ENCODE data around the gene CREBZF. TPM values are rescaled to one million over a fixed set of nuclear protein-coding genes. Genes with fewer than 3 reads are reported as not detected.

The CREBZF gene, protein sequence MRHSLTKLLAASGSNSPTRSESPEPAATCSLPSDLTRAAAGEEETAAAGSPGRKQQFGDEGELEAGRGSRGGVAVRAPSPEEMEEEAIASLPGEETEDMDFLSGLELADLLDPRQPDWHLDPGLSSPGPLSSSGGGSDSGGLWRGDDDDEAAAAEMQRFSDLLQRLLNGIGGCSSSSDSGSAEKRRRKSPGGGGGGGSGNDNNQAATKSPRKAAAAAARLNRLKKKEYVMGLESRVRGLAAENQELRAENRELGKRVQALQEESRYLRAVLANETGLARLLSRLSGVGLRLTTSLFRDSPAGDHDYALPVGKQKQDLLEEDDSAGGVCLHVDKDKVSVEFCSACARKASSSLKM
- 10 to 100 TPM; 37.1 to 40.0 TPM for total RNA-seq
- long read RNA-seq, full-length matches to known transcripts = 51 of 67 reads
- long read RNA-seq, partial matches to known transcripts = 9 of 67 reads
- long read RNA-seq, other reads (novel, unspliced or antisense) = 7 of 67 reads

DNA sequence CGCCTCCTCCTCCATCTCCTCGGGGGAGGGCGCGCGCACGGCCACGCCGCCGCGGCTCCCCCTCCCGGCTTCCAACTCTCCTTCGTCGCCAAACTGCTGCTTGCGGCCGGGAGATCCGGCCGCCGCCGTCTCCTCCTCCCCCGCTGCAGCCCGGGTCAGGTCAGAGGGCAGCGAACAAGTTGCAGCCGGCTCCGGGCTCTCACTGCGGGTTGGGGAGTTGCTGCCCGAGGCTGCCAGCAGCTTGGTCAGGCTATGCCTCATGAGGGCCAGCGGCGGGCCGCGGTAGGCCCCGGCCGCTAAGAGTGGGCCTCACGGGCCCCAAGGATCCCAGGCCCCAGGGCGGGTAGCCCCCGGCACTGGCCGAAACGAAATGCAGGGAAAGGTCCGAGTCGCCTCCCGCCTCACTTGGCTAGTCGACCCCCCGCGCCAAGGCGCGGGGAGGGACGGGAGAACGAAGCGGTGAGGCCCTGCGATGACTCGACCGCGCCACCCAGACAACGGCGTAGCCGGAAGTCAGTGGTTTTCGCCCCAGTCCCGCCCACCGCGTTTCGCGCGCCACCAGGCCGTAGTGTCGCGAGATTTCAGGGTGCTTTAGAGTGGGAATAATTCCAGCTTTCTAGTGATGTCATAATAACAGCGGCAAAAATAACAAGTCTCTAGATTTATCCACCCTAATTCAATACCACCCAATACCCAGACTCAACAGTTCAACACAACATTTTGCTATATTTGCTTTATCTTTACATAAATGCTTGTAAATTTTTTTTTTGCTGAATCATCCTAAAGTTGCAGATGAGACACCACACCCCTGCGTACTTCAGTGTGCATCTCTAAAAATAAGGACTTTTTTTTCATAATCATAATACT is at the start of gene CREBZF:
Gene CREBZF, minus strand, starts transcription at position 515 of the 867 bp plus-strand sequence. Its CDS starts 254 bp downstream, at position 261.
- DNase-seq = peak; percentile 94 to 96
- peak; percentile 88 for ATAC-seq
- intact Hi-C loops (cut with DNase I, micrococcal nuclease) = no loop called here

- ATAC-seq = no peak
- DNase-seq = no peak
- intact Hi-C loops (cut with DNase I, micrococcal nuclease) = no loop called here
Measured at GRCh38 chr11:85712953-85713352, 48.0 kb upstream of the CREBZF start.

DNA sequence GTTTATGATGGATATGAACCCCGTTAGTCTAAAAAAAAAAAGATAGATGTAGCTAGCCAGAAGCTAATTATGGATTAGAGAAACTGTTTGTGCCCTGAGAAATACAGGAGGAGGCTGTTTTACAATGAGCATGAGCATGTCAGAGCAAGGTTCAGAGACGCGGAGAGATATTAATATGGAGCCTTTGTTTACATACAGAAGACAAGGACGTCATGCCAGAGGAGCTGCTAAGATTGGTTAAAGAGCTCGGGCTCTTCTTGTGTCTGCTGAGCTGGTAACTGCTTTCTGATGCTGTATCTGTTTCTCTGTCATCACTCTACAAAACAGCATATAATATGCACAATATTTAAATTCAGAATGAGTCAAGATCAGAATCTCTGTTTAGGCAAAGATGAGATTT is 46.0 kb upstream of the CREBZF start:
- ATAC-seq (peak; percentile 66), DNase-seq (no peak)
- intact Hi-C loops (cut with DNase I, micrococcal nuclease) = no loop called here

DNA sequence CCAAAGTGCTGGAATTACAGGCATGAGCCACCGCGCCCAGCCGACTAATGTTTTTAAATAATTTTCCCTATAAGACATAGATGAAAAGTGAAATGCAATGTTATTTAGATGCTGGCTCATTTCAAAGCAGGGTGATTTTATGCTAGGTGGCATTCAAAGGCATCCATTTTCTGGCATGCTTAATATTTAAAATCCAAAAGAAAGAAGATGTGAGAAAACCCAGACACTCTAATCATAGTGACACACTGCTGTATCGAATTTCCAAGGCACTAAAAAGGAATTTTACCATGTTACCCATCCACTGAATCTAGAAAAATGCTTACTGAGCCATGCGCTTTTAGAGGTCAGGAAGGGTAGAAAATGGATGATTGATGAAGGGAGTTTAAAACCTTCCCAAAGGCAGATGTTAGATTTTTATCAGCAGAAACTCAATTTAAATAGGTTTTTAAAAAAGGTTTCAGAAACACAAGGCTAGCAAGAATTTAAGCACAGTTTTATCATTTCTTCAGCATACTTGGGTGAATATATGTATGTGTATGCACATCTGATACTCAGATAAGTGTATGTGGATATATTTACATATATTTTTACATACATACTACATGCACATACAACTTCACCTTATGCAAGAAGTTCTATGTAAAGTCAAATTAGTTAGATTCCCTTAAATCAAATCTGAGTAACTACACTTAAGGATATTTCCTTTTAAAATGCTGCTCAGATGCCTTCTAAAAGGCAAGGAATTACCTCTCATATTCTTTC is 45.2 kb upstream of the CREBZF start:
- intact Hi-C loops (cut with DNase I, micrococcal nuclease) = no loop called here
- no peak for DNase-seq
- no peak for ATAC-seq

- ATAC-seq = no peak
- intact Hi-C loops (cut with DNase I, micrococcal nuclease) = no loop called here
Measured at GRCh38 chr11:85705800-85706199, 40.9 kb upstream of the CREBZF start.

DNA sequence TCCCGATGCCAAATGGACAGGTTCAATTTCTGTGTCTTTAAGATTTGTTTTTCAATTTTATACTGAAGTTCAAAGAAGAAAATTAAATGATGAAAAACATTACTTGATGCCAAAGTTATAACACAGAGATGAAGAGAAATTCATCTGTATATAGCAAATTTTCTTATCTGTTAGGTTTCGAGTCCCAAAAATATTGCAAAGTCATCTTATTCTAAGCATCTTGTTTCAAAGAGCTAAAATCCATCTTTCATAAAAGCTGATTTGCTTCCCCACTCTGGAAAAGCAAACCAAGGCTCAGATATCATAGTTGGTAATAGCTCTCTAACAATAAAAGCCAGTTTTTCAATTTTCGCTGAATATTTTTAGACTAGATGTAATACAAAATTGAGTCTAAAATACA is 40.0 kb upstream of the CREBZF start:
- intact Hi-C loops (cut with DNase I, micrococcal nuclease) = no loop called here
- DNase-seq (no peak), ATAC-seq (no peak)

More at GRCh38 chr11:85705800-85706199, 40.9 kb upstream of the CREBZF start:
- no peak for DNase-seq

- intact Hi-C loops (cut with DNase I, micrococcal nuclease) = no loop called here
- no peak for ATAC-seq
Measured at GRCh38 chr11:85699957-85700741, 35.2 kb upstream of the CREBZF start.

DNA sequence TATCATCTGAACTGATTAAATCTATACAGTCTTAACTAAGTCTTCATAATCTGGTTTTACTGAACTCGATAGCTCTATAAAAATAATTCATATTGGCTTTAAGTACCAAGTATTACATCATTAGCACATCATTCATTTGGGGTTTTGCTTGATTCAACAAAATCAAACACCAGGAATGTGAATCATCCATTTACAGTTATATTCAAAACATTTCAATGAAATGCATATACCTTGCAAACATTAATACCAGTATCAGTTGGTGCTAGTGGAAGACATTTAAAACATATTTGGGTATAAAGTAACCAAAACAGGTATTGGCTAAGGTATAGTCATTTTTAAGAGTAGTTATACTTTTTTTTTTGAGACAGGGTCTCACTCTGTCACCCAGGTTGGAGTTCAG is 33.3 kb upstream of the CREBZF start:
- no peak for DNase-seq
- intact Hi-C loops (cut with DNase I, micrococcal nuclease) = no loop called here
- ATAC-seq = no peak

More at GRCh38 chr11:85699957-85700741, 35.2 kb upstream of the CREBZF start:
- no peak for DNase-seq

- ATAC-seq (no peak), DNase-seq (no peak)
- intact Hi-C loops (cut with DNase I, micrococcal nuclease) = no loop called here
Measured at GRCh38 chr11:85697747-85698146, 32.8 kb upstream of the CREBZF start.

DNA sequence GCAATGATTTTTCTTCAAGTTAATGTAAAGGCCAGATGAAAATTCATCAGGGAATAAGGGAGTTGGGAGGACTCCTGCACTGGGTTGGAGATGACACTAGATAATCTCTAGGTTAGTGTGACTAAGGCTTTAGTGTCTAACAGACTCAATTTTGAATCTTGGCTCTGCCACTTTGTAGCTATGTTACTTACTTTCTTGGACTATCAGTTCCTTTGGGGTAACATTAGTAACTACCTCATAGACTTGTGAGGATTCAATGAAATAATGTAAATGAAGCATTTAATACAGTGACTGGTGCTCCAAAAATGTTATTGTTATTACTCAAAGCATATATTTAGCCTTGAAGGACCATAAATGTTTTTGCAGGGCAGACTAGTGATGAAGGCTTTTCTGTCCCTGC is 30.6 kb upstream of the CREBZF start:
- ATAC-seq (no peak), DNase-seq (no peak)
- intact Hi-C loops (cut with DNase I, micrococcal nuclease) = no loop called here

DNA sequence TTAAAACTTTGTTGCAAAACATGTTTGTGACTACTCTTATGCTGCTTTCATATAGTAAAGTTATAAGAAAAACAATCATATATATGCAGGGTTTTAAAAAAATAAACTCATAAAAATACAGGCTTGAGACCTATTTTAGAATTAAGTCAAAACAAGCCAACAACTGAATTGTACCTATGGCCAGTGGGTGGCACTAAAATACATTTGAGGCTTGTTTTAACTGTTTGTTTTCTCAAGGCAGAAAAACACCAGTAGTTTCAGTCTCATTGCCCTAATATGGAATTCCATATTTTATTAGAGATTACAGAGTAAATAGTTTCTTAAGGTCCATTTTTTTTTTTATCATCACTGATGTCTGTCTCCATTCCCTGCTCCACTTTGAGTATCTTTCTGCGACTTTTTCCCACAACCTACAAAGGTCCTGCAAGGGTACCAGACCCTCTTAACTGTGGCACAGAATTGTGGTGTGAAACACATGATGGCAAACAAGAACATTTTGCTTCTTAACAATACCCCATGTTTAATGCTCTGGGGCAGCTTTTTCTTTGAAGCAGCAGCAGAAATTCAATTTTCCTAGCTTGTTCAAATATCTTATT is 29.6 kb upstream of the CREBZF start:
- ATAC-seq = peak; percentile 63
- intact Hi-C loops (cut with DNase I, micrococcal nuclease) = no loop called here
- no peak for DNase-seq

DNA sequence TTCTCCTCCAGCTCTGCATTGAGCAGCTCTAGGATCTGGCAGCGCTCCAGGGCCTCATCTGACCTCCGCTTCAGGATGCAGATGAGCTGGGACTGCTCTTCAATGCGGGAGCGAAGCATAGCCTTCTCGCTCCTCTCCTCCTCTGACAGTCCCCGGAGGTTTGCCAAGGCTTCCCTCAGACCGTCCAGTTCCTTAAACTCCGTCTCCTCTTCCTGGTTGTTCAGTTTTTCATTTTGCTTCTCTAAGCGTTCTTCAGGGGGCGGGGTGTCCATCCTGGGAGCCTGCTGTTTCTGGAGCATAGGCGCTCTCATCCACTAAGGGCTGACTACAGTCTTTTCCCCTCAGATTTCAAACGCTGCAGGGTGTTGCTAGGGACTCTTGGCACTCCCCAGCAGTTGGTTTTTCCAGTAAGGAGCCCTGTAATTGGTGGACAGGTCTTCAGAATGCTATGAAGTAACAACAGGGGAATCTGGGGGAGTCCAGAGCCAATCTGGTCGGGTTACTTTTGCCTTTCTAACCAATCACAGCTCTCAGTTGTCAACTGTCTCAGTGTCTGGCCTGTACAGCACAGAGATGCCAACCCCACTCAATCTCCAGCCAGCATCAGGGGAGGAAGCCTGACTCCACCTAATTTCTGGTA is 21.0 kb upstream of the CREBZF start, which contains the start of gene CCDC89:
Gene CCDC89, minus strand, starts transcription at position 376 of the 640 bp plus-strand sequence. Its CDS starts 65 bp downstream, at position 311.
- intact Hi-C loops (cut with DNase I, micrococcal nuclease) = no loop called here
- ATAC-seq = peak; percentile 34

DNA sequence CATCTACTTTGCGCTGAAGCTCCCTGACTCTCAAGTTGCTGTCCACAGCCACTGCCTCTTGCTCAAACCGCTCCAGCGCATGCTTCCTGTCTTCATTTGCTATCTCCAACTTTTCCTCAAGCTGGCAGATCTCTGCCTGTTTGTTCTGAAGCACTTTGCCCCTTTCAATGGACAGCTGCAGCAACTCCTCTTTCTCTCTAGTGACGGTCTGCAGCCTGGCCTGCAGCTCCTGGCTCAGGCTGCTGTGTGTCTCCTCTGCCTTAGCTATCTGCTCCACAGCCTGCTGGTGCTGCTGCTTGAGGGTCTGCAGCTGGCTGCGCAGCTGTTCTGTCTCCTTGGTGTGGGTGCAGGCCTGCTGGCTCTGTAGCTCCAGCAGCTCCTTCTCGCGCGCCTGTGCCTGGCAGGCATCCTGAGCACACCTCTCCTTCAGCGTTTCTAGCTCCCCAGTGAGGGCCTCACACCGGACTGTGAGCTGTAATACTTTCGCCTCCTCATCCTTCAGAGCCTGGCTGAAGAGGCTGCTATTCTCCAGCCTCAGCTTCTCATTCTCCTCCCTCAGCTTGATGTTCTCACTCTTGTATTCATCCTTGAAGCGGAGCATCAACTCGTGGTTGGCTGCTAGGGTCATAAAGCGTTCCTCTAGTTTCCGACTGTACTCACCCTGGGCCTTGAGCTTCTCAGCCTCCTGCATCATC is 20.3 kb upstream of the CREBZF start:
- DNase-seq (peak in 1 of 2 donors; percentile 16), ATAC-seq (peak; percentile 14)
- intact Hi-C loops (cut with DNase I, micrococcal nuclease) = no loop called here

More for the DNA sequence above, 21.0 kb upstream of the CREBZF start, which contains the start of gene CCDC89:
- DNase-seq = peak; percentile 52 to 53

DNA sequence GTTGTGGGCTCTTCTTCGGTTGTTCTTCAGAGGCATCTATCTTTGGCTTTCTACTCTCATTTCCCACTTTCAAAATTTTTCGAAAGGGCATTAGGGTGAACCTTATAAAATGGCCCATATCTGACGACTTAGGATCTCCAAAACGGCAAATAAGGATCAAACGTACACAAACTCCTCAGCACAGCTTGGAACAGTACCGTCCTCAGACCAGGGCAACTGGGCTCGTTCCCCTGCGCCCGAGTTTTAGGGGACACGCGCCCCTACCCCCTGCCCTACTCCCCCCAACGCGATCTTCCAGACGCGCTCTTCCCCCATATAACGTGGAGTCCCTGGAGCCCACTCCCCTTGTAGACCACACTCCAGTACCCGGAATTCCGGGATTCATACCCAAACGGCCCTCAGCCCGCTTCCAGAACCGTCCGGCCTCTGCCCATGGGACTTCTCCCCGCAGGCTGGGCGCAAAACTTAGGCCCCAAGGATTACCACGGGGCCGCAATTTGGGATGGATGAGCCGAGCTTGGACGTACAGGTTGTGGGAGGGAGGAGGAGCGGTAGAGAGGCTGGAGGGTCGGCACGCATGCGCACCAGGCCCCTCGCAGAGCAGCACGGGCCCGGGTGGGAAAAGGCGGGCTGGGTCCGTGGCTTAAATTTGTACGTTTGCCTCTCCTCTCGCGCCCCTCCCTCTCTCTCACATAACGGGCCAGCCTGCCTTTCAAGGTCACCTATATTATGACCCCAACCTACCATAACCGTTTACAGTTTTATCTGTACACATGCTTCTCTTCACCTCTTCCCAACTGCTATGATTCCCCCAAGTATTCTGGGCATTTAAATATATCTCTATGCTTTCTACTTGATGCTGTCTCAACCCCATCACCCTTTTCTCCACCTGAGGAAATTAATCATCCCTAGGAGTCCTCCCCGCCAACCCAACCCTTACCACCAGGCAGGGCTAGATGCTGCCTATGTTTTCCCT is 17.7 kb upstream of the CREBZF start:
- intact Hi-C loops (cut with DNase I, micrococcal nuclease) = no loop called here
- DNase-seq = peak; percentile 51 to 69
- ATAC-seq = peak; percentile 59

DNA sequence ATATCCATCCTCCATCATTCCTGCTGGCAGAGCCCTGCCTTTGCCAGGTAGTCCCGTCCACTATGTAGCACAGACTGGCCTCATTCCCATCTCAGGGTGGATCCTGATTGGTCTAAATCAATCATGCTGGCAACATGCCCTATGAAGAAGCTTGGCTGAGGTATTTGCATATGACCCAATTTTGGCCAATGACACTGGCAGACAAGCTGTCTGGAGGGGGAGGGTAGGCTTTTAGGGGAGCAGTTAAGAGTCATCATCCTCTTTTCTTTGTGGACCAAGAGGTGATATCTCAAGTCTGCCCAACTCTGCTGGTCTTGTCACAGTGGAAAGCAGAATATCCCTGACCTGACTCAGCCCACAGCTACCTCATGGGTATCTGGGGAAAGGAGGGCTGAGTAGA is 16.0 kb upstream of the CREBZF start:
- intact Hi-C loops (cut with DNase I, micrococcal nuclease) = no loop called here
- ATAC-seq (no peak), DNase-seq (no peak)

DNA sequence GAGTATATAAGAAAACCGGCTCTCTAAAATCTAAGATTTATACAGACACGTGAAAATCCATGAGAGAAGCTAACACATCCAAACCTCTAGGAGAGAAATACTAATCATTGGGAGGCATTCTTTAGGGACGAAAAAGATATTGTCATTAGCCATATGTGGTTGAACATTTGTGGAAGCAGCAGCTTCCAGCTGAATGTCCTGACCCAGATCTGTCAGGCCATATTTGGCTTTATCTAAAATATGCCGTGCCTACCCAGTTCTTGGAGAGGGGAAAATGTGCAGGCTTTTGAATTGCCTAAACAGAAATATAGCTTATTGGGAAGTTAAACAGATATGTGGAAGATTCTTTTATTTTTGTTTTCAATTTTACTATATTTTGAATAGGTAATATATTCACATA is 14.6 kb upstream of the CREBZF start:
- DNase-seq = no peak
- intact Hi-C loops (cut with DNase I, micrococcal nuclease) = no loop called here
- no peak for ATAC-seq
